Activated T-helper 17 cell treated with anti-CD3 and anti-CD28 coated beads, Interleukin-2, amount 50 U/mL, for 72 hours (primary cell): ENCODE measurements around the gene MRGPRX4. TPM values are rescaled to one million over a fixed set of nuclear protein-coding genes. Genes with fewer than 3 reads are reported as not detected.
A peak's percentile ranks its signal among the peaks of the same experiment; 100 is the strongest.
"Not testable (repeated sequence)": the region's sequence is repeated elsewhere in the genome, so short reads cannot be mapped to it uniquely, and the experiment has no call there.

Source experiments
- ATAC-seq: fragments of 150-1000 bp; cut with Tn5 transposase; replicated peaks from 2 replicates; pipeline ENCODE4 v1.10.0; 2021; ENCODE audit warnings: mild to moderate bottlenecking, moderate library complexity
- H3K27ac Mint-ChIP-seq: one replicate; pipeline ENCODE4 v1.8.0; 2022; ENCODE audit warnings: mixed read lengths
- H3K27me3 Mint-ChIP-seq: one replicate; pipeline ENCODE4 v1.8.0; 2022; ENCODE audit warnings: mixed read lengths
- H3K36me3 Mint-ChIP-seq: one replicate; pipeline ENCODE4 v1.8.0; 2022; ENCODE audit warnings: low read depth, mild to moderate bottlenecking, mixed read lengths
- H3K4me1 Mint-ChIP-seq: one replicate; pipeline ENCODE4 v1.8.0; 2022; ENCODE audit warnings: mixed read lengths
- H3K4me3 Mint-ChIP-seq: one replicate; pipeline ENCODE4 v1.8.0; 2022; ENCODE audit warnings: mild to moderate bottlenecking, mixed read lengths
- H3K9me3 Mint-ChIP-seq: one replicate; pipeline ENCODE4 v1.8.0; 2022; ENCODE audit warnings: mixed read lengths
- total RNA-seq, 2 donors: library from RNA; stranded (reverse); gene quantifications; one replicate each; pipeline ENCODE4 v1.2.3, GENCODE V29; 2022

MRGPRX4 gene
- not detected for total RNA-seq

GRCh38 chr11:18172666-18173065 lies at the start of gene MRGPRX4:
Gene MRGPRX4 (plus strand): TSS chr11:18172837. CDS start chr11:18173257, 420 bp downstream.
- Mint-ChIP-seq H3K4me1 (no peaks in the 10 kb centered on the region), H3K36me3 (no peaks in the 10 kb centered on the region), H3K27me3 (peaks cover 27% of the 10 kb centered on the region), H3K9me3 (no peaks in the 10 kb centered on the region), H3K4me3 (no peak within 1 kb of the TSS), H3K27ac (no peak within 1 kb of the TSS)
- no peak for ATAC-seq

DNA sequence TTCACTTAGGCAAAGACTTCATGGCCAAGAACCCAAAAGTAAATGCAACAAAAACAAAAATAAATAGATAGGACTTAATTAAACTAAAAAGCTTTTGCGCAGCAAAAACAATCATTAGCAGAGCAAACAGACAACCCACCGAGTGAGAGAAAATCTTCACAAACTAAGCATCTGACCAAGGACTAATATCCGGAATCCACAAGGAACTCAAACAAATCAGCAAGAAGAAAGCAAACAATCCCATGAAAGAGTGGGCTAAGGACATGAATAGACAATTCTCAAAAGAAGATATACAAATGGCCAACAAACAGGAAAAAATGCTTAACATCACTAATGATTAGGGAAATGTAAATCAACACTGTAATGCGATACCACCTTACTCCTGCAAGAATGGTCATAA lies 41.5 kb upstream of the MRGPRX4 start:
- H3K27ac Mint-ChIP-seq, H3K9me3 Mint-ChIP-seq, H3K36me3 Mint-ChIP-seq, H3K4me1 Mint-ChIP-seq, H3K4me3 Mint-ChIP-seq, ATAC-seq: not testable (repeated sequence)
- H3K27me3 Mint-ChIP-seq, result peaks cover 28% of the 10 kb centered on the region

DNA sequence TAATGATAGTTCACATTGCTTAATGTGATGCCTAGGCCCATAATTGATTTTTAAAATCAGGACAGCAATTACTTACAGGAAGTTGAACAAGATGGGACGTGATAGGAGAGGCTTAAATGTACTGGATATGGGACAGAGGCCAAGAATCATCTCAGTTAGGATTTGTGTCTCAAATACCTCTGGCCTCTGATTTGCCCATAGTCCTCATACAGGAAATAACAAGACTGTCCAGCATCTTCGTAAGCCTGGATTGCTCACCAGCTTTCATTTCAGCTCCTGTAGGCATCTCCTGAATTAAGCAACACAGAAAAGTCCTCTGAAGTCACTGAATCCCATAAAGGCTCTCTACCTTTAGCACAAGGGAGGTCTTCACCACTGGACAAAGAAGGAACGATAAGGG lies 40.3 kb upstream of the MRGPRX4 start, which contains the start of gene MRGPRX3:
Gene MRGPRX3, plus strand, starts transcription at position 231 of the 400 bp plus-strand sequence. CDS start 4,632 bp downstream, outside the sequence.
- H3K4me3 Mint-ChIP-seq, result no peak within 1 kb of the TSS
- H3K27me3 Mint-ChIP-seq, result peaks cover 27% of the 10 kb centered on the region
- H3K36me3 Mint-ChIP-seq, result no peaks in the 10 kb centered on the region
- H3K27ac Mint-ChIP-seq, result no peak within 1 kb of the TSS
- ATAC-seq, result no peak
- no peaks in the 10 kb centered on the region for H3K9me3 Mint-ChIP-seq
- H3K4me1 Mint-ChIP-seq, result no peaks in the 10 kb centered on the region

DNA sequence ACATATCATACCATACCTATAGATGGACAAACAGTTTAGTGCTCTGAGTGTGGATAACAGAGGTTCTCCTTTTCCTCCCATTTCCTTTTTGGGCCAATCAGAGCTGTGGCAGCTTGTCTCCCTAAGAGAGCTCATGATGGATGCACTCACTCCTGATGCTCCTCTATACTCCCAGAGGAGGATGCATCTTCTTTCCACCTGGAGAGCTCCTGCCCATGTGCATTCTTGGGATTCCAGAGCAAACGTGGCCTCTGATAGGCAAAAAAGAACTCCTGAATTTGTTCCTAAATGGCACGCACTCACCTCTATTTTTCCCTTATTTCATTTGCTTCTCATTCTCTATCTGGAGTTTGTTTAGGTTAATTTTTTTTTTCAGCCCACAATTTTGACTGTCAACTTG lies 37.3 kb upstream of the MRGPRX4 start:
- no peaks in the 10 kb centered on the region for H3K36me3 Mint-ChIP-seq
- no peaks in the 10 kb centered on the region for H3K4me1 Mint-ChIP-seq
- H3K27me3 Mint-ChIP-seq, result peaks cover 10% of the 10 kb centered on the region
- H3K9me3 Mint-ChIP-seq, result no peaks in the 10 kb centered on the region
- H3K4me3 Mint-ChIP-seq, result no peak overlapping the region
- no peak for ATAC-seq
- no peak overlapping the region for H3K27ac Mint-ChIP-seq

GRCh38 chr11:18137186-18137800 lies 35.3 kb upstream of the MRGPRX4 start:
- no peak overlapping the region for H3K27ac Mint-ChIP-seq
- H3K4me1 Mint-ChIP-seq, result no peaks in the 10 kb centered on the region
- no peaks in the 10 kb centered on the region for H3K9me3 Mint-ChIP-seq
- peaks cover 10% of the 10 kb centered on the region for H3K27me3 Mint-ChIP-seq
- H3K4me3 Mint-ChIP-seq, result no peak overlapping the region
- ATAC-seq, result no peak
- H3K36me3 Mint-ChIP-seq, result no peaks in the 10 kb centered on the region

DNA sequence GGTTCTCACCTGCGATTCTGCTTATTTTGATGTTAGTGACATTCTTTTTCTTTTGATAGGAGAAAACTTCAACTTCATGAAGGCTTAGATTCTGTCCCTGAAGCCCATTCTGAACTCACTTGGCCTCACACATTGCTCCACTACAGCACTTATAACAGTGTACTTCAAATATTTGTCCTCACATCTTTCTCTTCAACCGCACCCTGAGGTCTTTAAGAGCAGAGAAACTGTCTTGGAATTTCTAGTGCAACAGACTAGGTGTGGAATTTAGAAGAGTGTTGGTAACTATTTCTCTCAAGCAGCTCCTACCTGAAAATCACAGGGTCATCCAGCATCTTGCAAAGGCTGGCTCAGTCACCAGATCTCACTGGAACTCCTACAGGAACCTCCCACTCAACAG lies 32.5 kb upstream of the MRGPRX4 start:
- Mint-ChIP-seq H3K4me3 (no peak overlapping the region), H3K27me3 (peaks cover 10% of the 10 kb centered on the region), H3K4me1 (no peaks in the 10 kb centered on the region), H3K9me3 (no peaks in the 10 kb centered on the region), H3K27ac (no peak overlapping the region), H3K36me3 (no peaks in the 10 kb centered on the region)
- ATAC-seq, result no peak

DNA sequence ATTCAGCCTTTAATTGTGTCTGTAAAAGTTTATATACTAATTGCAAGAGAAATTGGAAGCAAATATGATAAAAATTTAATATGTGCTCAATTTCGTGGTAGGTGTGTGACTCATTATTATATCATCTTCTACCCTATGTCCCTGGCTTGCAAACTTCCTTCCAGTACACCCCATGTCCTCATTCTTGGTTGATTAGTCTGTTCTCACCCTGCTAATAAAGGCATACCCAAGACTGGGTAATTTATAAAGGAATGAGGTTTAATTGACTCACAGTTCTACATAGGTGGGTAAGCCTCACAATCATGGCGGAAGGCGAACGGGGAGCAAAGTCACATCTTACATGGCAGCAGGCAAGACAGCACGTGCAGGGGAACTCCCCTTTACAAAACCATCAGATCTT lies 28.4 kb upstream of the MRGPRX4 start:
- no peak overlapping the region for H3K4me3 Mint-ChIP-seq
- ATAC-seq, result no peak
- no peak overlapping the region for H3K27ac Mint-ChIP-seq
- H3K4me1 Mint-ChIP-seq, result no peaks in the 10 kb centered on the region
- H3K9me3 Mint-ChIP-seq, result no peaks in the 10 kb centered on the region
- peaks cover 16% of the 10 kb centered on the region for H3K27me3 Mint-ChIP-seq
- H3K36me3 Mint-ChIP-seq, result no peaks in the 10 kb centered on the region

DNA sequence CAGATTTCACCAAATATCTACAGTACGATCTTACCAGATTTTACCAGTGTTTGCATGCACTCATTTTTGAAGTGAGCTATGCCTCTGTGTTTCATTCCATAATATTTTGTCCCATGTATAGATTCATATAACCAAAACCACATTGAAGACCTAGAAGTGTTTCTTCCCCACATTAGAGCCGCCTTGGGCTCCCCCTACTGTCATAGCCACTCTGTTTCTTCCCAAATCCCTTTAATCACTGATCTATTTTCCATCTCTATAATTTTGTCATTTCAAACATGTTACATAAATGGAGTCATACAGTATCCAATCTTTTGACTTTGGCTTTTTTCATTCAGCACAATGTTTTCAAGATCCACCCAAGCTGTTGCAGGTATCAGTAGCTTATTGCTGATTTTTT lies 27.6 kb upstream of the MRGPRX4 start:
- no peaks in the 10 kb centered on the region for H3K4me1 Mint-ChIP-seq
- ATAC-seq, result no peak
- peaks cover 20% of the 10 kb centered on the region for H3K27me3 Mint-ChIP-seq
- H3K27ac Mint-ChIP-seq, result no peak overlapping the region
- no peaks in the 10 kb centered on the region for H3K9me3 Mint-ChIP-seq
- H3K4me3 Mint-ChIP-seq, result no peak overlapping the region
- H3K36me3 Mint-ChIP-seq, result no peaks in the 10 kb centered on the region

- no peak overlapping the region for H3K4me3 Mint-ChIP-seq
- H3K9me3 Mint-ChIP-seq, result no peaks in the 10 kb centered on the region
- H3K36me3 Mint-ChIP-seq, result no peaks in the 10 kb centered on the region
- H3K27me3 Mint-ChIP-seq, result peaks cover 25% of the 10 kb centered on the region
- H3K4me1 Mint-ChIP-seq, result no peaks in the 10 kb centered on the region
- ATAC-seq, result no peak
- H3K27ac Mint-ChIP-seq, result no peak overlapping the region
Measured at GRCh38 chr11:18145837-18146236, 26.8 kb upstream of the MRGPRX4 start.

DNA sequence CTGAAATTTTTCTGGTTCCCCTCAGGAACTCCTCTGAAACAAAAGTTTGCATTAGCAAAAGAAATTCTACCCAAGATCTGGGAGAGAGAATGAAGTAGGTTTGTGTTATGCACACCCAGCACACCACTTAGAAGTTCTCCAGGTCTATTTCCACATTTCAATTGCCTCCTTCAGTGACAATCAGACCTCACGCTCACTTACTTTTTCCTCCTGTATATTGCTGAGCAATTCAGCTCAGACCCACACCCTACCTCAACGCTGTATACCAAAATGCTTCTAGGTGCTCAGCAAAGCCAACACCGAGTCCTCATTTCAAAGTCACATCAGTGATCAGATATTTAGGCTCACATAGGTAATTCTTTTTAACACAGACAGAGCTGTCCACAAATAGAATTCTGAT lies 21.1 kb upstream of the MRGPRX4 start:
- H3K27ac Mint-ChIP-seq, result no peak overlapping the region
- H3K9me3 Mint-ChIP-seq, result peaks cover 2% of the 10 kb centered on the region
- no peaks in the 10 kb centered on the region for H3K36me3 Mint-ChIP-seq
- ATAC-seq, result no peak
- H3K4me1 Mint-ChIP-seq, result no peaks in the 10 kb centered on the region
- H3K4me3 Mint-ChIP-seq, result no peak overlapping the region
- peaks cover 31% of the 10 kb centered on the region for H3K27me3 Mint-ChIP-seq

- no peaks in the 10 kb centered on the region for H3K4me1 Mint-ChIP-seq
- H3K4me3 Mint-ChIP-seq, result no peak overlapping the region
- ATAC-seq, result no peak
- H3K36me3 Mint-ChIP-seq, result no peaks in the 10 kb centered on the region
- no peaks in the 10 kb centered on the region for H3K9me3 Mint-ChIP-seq
- H3K27me3 Mint-ChIP-seq, result peaks cover 12% of the 10 kb centered on the region
- no peak overlapping the region for H3K27ac Mint-ChIP-seq
Measured at GRCh38 chr11:18168372-18168771, 4.3 kb upstream of the MRGPRX4 start.

DNA sequence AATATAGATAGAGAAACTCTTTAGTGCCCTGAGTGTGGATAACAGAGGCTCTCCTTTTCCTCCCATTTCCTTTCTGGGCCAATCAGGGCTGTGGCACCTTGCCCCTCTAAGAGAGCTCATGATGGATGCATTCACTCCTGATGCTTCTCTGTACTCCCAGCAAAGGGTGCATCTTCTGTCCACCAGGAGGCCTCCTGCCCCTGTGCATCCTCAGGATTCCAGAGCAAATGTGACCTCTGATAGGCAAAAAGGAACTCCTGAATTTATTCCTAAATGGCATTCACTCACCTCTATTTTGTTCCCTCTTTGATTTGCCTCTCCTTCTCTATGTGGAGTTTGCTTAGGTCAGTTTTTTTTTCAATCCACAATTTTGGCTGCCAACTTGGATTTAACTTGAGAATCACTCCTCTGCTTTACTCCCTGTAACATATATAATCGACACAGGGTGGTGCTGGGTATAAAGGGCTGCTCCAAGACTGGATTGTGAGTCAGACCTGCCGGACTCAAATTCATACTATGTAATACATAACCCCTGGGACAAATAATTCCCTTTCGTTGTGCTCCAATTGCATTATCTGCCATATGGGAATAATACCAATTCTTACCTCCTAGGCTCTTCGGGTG lies 1.1 kb upstream of the MRGPRX4 start:
- no peaks in the 10 kb centered on the region for H3K9me3 Mint-ChIP-seq
- H3K4me3 Mint-ChIP-seq, result no peak overlapping the region
- no peaks in the 10 kb centered on the region for H3K4me1 Mint-ChIP-seq
- no peaks in the 10 kb centered on the region for H3K36me3 Mint-ChIP-seq
- no peak overlapping the region for H3K27ac Mint-ChIP-seq
- H3K27me3 Mint-ChIP-seq, result peaks cover 27% of the 10 kb centered on the region
- ATAC-seq, result peak; percentile 35

GRCh38 chr11:18173225-18173866 lies 709 bp downstream of the MRGPRX4 start:
- no peak overlapping the region for H3K4me3 Mint-ChIP-seq
- H3K9me3 Mint-ChIP-seq, result no peaks in the 10 kb centered on the region
- no peak for ATAC-seq
- peaks cover 27% of the 10 kb centered on the region for H3K27me3 Mint-ChIP-seq
- H3K36me3 Mint-ChIP-seq, result no peaks in the 10 kb centered on the region
- no peak overlapping the region for H3K27ac Mint-ChIP-seq
- no peaks in the 10 kb centered on the region for H3K4me1 Mint-ChIP-seq

DNA sequence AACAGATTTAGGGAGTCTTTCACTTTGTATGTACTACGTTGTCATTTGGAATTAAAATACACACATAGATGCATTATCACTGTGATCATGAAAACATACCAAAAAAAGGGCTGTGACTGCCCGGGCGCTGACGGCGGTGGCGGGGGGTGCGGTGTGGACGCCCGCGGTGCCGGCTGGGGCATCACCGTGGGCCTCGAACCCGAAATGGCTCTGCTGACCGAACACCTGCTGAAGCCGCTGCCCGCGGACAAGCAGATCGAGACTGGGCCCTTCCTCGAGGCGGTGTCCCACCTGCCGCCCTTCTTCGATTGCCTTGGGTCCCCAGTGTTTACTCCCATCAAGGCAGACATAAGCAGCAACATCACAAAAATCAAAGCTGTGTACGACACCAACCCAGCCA lies 16.2 kb downstream of the MRGPRX4 start:
- ATAC-seq, result no peak
- Mint-ChIP-seq H3K27me3 (peaks cover 21% of the 10 kb centered on the region), H3K27ac (no peak overlapping the region), H3K4me3 (no peak overlapping the region), H3K36me3 (no peaks in the 10 kb centered on the region), H3K9me3 (no peaks in the 10 kb centered on the region), H3K4me1 (no peaks in the 10 kb centered on the region)
